Inflammatory macrophage (primary cell): ENCODE measurements around the gene TXK.
"Not testable (repeated sequence)": the region's sequence is repeated elsewhere in the genome, so short reads cannot be mapped to it uniquely, and the experiment has no call there.

ENCODE experiments used
- DNase-seq, 2 donors: peaks; one replicate each; pipeline ENCODE4 v3.0.0-alpha.2; 2020 to 2022
- total RNA-seq, 18 experiments: gene quantifications; one replicate each; lab custom pipeline; 2026; ENCODE audit warnings: mixed read lengths in 6 of 18, inconsistent platforms in 2 of 18; lab: John Stamatoyannopoulos, UW

The TXK gene
- total RNA-seq, result 0.47 to 2.2 (median 1.0) reads per million in 18 experiments

- no peak for DNase-seq
These were observed at the start of gene TXK for GRCh38 chr4:48134081-48134480. Gene TXK (minus strand): TSS chr4:48134250. CDS start chr4:48134170, 80 bp downstream.

GRCh38 chr4:48180234-48180633 is 46.2 kb upstream of the TXK start:
- DNase-seq, result no peak

GRCh38 chr4:48178931-48179330 is 44.9 kb upstream of the TXK start:
- DNase-seq, result no peak

GRCh38 chr4:48175806-48176205 is 41.8 kb upstream of the TXK start:
- DNase-seq, result no peak

GRCh38 chr4:48175328-48175727 is 41.3 kb upstream of the TXK start:
- no peak for DNase-seq

- DNase-seq, result peak; percentile 25 to 73
These were observed 39.3 kb upstream of the TXK start for GRCh38 chr4:48173056-48173991.

- peak in 1 of 2 donors; percentile 54 for DNase-seq
These were observed 38.6 kb upstream of the TXK start for GRCh38 chr4:48172651-48173050.

GRCh38 chr4:48169636-48170035 is 35.6 kb upstream of the TXK start:
- DNase-seq, result no peak

- no peak for DNase-seq
These were observed 33.7 kb upstream of the TXK start for GRCh38 chr4:48167538-48168263.

- not testable (repeated sequence) for DNase-seq
These were observed 30.5 kb upstream of the TXK start for GRCh38 chr4:48164561-48164960.

GRCh38 chr4:48163746-48164145 is 29.7 kb upstream of the TXK start:
- DNase-seq, result no peak

- DNase-seq, result peak; percentile 46 to 62
These were observed 28.1 kb upstream of the TXK start for GRCh38 chr4:48162162-48162561.

GRCh38 chr4:48157271-48157670 is 23.2 kb upstream of the TXK start:
- DNase-seq, result peak; percentile 20 to 50

GRCh38 chr4:48156423-48156822 is 22.4 kb upstream of the TXK start:
- no peak for DNase-seq

GRCh38 chr4:48153791-48154550 is 19.9 kb upstream of the TXK start:
- DNase-seq, result no peak

GRCh38 chr4:48152259-48152658 is 18.2 kb upstream of the TXK start:
- no peak for DNase-seq

- DNase-seq, result no peak
These were observed 15.8 kb upstream of the TXK start for GRCh38 chr4:48149827-48150370.

GRCh38 chr4:48147621-48148020 is 13.6 kb upstream of the TXK start:
- no peak for DNase-seq

- DNase-seq, result peak in 1 of 2 donors; percentile 51
These were observed 7.0 kb upstream of the TXK start for GRCh38 chr4:48141048-48141447.

- DNase-seq, result no peak
These were observed 5.6 kb upstream of the TXK start for GRCh38 chr4:48139691-48140090.

- no peak for DNase-seq
These were observed 4.9 kb upstream of the TXK start for GRCh38 chr4:48138936-48139335.

- DNase-seq, result no peak
These were observed 4.5 kb upstream of the TXK start for GRCh38 chr4:48138511-48138910.

GRCh38 chr4:48137846-48138245 is 3.8 kb upstream of the TXK start:
- no peak for DNase-seq
